ENCODE measurements around the gene TBXA2R. TPM values are rescaled to one million over a fixed set of nuclear protein-coding genes. Genes with fewer than 3 reads are reported as not detected.
A peak's percentile ranks its signal among the peaks of the same experiment; 100 is the strongest.

The TBXA2R gene
- total RNA-seq, 1 experiment from 2014 or later = 0.15 TPM

DNA sequence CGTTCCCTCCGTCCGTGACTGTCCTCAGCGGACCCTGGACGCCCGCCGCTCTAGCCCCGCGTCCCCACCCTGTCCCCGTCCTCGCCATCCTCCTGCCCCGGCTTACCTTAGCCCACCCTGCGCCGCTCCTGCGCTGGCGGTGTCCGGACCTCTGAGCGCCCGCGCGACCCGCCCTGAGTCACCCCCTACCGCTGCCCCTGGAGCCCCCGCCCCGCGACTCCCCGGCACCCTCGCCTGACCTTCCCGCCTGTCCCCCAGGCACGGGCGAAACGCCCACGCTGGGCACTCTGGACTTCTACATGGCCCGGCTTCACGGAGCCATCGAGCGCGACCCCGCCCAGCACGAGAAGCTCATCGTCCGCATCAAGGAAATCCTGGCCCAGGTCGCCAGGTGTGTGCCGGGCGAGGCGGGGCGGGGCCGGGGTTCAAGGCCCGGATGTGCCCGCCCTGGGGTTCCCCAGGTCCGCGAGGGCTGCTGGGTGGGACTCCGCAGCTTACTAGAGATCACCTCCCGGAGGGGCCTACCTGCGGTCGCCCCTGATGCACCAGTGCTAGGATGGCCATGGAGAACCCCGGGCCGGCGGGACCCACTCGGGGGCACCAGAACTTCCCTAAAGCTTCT is 28.8 kb downstream of the TBXA2R start:
- Histone ChIP-seq H3K4me2 (ENCODE audit: low read depth, low read length, poor library complexity, severe bottlenecking) (no peak overlapping the region), H3K9ac (ENCODE audit: low read length) (no peak overlapping the region), H3K4me3 (ENCODE audit: low read length) (no peak overlapping the region)

DNA sequence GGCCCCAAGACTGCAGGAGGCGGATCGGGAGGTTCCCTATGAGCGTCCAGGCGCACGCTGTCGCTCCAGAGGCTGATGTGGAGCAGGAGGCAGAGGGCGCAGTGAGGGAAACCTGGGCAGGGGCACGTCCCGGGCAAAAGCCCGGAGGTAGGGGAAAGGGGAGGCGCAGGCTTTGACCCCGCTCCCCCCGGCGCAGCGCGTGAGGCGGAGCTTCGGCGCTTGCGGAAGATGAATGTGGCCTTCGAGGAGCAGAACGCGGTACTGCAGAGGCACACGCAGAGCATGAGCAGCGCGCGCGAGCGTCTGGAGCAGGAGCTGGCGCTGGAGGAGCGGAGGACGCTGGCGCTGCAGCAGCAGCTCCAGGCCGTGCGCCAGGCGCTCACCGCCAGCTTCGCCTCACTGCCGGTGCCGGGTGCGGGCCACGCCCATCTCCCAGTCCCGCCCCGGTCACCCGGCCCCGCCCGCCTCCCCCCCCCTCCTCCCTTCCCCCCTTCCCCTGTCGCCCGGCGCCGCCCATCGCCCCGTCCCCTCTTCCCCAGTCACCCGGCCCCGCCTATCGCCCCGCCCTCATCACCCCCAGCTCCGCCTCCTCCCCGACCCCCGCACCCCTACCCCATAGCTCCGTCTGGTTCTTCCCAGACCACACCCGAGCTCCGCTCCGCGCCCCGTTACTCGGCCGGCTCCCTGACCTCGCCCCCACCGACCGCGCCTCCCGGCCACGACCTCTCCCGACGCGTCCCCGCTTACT is 29.8 kb downstream of the TBXA2R start:
- peaks cover 7% of the 10 kb centered on the region; the same call in 1 of the 2 replicates for H4K20me1 ChIP-seq (ENCODE audit: insufficient read depth, low read depth, low read length)
- no peak overlapping the region for H3K4me3 ChIP-seq (ENCODE audit: low read length)
- no peak overlapping the region for H3K27ac ChIP-seq (ENCODE audit: low read length)
- H3K9me2 ChIP-seq (replicated peaks; ENCODE audit: insufficient read depth, low read length) = no peaks in the 10 kb centered on the region
- H3K79me2 ChIP-seq (ENCODE audit: low read length) = peaks cover 10% of the 10 kb centered on the region
- peaks cover 9% of the 10 kb centered on the region for H3K4me1 ChIP-seq (ENCODE audit: low read length)
- no peak overlapping the region for H2AFZ ChIP-seq (ENCODE audit: low read length)
- H3K36me3 ChIP-seq (ENCODE audit: insufficient read depth, low read length) = peaks cover 10% of the 10 kb centered on the region; the same call in 1 of the 2 replicates
- no peak overlapping the region for H3K4me2 ChIP-seq (ENCODE audit: low read depth, low read length, poor library complexity, severe bottlenecking)
- H3K9me3 ChIP-seq (ENCODE audit: low read length) = no peaks in the 10 kb centered on the region
- peak; percentile 42 for DNase-seq
- H3K9ac ChIP-seq (ENCODE audit: low read length) = no peak overlapping the region
- H3K27me3 ChIP-seq (ENCODE audit: low read length) = no peaks in the 10 kb centered on the region

More for the DNA sequence above, 28.8 kb downstream of the TBXA2R start:
- Histone ChIP-seq H3K4me1 (ENCODE audit: low read length) (peaks cover 4% of the 10 kb centered on the region; the same call in 1 of the 2 replicates), H4K20me1 (ENCODE audit: insufficient read depth, low read depth, low read length) (peaks cover 7% of the 10 kb centered on the region; the same call in 1 of the 2 replicates), H3K9me2 (replicated peaks; ENCODE audit: insufficient read depth, low read length) (no peaks in the 10 kb centered on the region), H3K27me3 (ENCODE audit: low read length) (no peaks in the 10 kb centered on the region), H3K36me3 (ENCODE audit: insufficient read depth, low read length) (peaks cover 10% of the 10 kb centered on the region; the same call in 1 of the 2 replicates), H2AFZ (ENCODE audit: low read length) (no peak overlapping the region), H3K79me2 (ENCODE audit: low read length) (peaks cover 5% of the 10 kb centered on the region; the same call in 1 of the 2 replicates), H3K27ac (ENCODE audit: low read length) (no peak overlapping the region), H3K9me3 (ENCODE audit: low read length) (no peaks in the 10 kb centered on the region)
- peak; percentile 16 for DNase-seq

DNA sequence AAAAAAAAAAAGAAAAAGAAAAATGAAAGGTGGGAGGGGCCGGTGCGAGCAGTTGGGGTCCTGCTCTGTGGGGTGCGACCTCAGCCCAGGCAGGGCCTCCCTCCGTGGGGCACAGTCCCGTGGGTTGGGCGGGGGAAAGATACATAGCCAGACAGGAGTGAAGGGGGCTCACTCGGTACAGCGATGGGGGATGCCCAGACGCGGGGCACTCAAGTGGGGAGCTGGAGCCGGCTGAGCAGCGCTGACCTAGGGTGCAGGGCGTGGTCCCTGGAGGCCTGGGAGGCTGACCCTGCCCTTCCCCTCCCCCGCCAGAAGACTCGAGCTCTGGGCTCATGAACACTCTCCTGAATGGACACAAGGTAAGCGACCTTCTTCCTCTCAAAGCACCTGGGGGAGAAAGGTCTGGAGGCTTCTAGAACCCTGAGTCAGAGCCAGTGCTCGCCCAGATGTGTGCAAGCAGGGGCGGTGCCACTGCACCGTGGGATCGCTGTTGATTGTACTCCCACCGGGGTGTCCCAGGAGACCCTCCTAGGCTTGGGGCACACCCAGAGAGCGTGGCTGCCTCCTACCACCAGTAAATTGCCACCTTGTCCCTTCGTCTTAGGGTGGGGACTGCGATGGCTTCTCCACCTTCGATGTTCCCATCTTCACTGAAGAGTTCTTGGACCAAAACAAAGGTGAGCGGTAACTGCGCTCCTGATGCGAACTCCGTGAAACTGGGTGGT is 30.6 kb downstream of the TBXA2R start:
- peak; percentile 40 for DNase-seq
- Histone ChIP-seq H3K9me2 (replicated peaks; ENCODE audit: insufficient read depth, low read length) (no peaks in the 10 kb centered on the region), H3K4me3 (ENCODE audit: low read length) (no peak overlapping the region), H3K9me3 (ENCODE audit: low read length) (no peaks in the 10 kb centered on the region), H3K9ac (ENCODE audit: low read length) (no peak overlapping the region), H3K27me3 (ENCODE audit: low read length) (no peaks in the 10 kb centered on the region), H2AFZ (ENCODE audit: low read length) (no peak overlapping the region), H3K4me2 (ENCODE audit: low read depth, low read length, poor library complexity, severe bottlenecking) (no peak overlapping the region), H3K4me1 (ENCODE audit: low read length) (peaks cover 10% of the 10 kb centered on the region), H4K20me1 (ENCODE audit: insufficient read depth, low read depth, low read length) (peaks cover 7% of the 10 kb centered on the region; the same call in 1 of the 2 replicates), H3K27ac (ENCODE audit: low read length) (no peak overlapping the region), H3K79me2 (ENCODE audit: low read length) (peaks cover 13% of the 10 kb centered on the region), H3K36me3 (ENCODE audit: insufficient read depth, low read length) (peaks cover 10% of the 10 kb centered on the region; the same call in 1 of the 2 replicates)

DNA sequence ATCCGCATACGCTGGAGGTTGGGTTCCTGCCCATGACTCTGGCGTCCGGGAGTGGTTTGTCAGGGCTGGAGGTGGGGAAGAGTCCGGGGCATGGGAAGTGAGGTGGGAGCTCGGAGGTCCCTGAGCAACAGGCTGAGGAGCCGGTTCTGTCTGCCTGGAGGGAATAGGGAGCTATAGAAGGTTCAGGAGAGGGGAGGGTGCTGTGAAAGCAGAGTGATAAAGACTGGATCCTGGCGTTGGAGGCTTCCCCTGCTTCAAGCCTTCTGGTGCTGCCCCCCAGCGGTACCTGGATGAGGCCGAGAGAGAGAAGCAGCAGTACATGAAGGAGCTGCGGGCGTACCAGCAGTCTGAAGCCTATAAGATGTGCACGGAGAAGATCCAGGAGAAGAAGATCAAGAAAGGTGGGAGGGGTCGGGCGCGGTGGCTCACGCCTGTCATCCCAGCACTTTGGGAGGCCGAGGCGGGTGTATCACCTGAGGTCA is 31.4 kb downstream of the TBXA2R start:
- Histone ChIP-seq H3K79me2 (ENCODE audit: low read length) (peaks cover 13% of the 10 kb centered on the region), H3K36me3 (ENCODE audit: insufficient read depth, low read length) (peaks cover 10% of the 10 kb centered on the region; the same call in 1 of the 2 replicates), H3K9me2 (replicated peaks; ENCODE audit: insufficient read depth, low read length) (no peaks in the 10 kb centered on the region), H4K20me1 (ENCODE audit: insufficient read depth, low read depth, low read length) (peaks cover 7% of the 10 kb centered on the region; the same call in 1 of the 2 replicates), H3K4me2 (ENCODE audit: low read depth, low read length, poor library complexity, severe bottlenecking) (no peak overlapping the region), H3K4me3 (ENCODE audit: low read length) (no peak overlapping the region), H2AFZ (ENCODE audit: low read length) (no peak overlapping the region), H3K27ac (ENCODE audit: low read length) (no peak overlapping the region), H3K27me3 (ENCODE audit: low read length) (no peaks in the 10 kb centered on the region), H3K9ac (ENCODE audit: low read length) (no peak overlapping the region), H3K4me1 (ENCODE audit: low read length) (peaks cover 10% of the 10 kb centered on the region), H3K9me3 (ENCODE audit: low read length) (no peaks in the 10 kb centered on the region)
- DNase-seq = peak; percentile 49

DNA sequence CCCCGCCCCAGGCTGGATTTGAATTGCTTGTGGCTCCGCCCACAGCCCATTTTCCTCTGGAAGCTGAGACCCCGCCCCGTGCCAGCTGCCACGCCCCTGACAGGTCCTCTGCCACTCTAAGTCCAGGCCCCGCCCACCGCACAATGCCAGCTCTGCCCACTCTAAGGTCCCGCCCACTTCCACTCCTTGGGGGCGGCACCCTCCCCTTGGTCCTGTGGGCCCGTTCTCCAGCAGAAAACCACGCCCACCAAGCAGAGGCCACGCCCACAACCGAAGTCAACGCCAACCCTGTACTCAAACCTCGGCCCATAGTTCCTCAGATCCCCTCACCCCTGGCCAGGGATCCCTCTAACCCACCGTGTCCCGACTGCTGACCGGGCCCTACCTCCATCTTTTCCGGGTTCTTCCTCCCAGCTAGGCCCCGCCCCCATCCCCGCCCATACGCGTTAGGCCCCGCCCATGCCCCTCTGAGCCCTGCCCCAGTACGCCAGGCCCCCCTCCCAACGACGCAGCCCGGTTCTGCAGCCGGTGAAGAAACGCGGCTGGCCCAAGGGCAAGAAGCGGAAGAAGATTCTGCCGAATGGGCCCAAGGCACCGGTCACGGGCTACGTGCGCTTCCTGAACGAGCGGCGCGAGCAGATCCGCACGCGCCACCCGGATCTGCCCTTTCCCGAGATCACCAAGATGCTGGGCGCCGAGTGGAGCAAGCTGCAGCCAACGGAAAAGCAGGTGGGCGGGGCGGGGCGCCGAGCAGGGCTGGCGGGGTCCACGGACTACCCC is 32.6 kb downstream of the TBXA2R start:
- Histone ChIP-seq H2AFZ (ENCODE audit: low read length) (no peak overlapping the region), H3K27ac (ENCODE audit: low read length) (no peak overlapping the region), H3K9ac (ENCODE audit: low read length) (peak overlapping the region; percentile 94; the same call in 1 of the 2 replicates)

DNA sequence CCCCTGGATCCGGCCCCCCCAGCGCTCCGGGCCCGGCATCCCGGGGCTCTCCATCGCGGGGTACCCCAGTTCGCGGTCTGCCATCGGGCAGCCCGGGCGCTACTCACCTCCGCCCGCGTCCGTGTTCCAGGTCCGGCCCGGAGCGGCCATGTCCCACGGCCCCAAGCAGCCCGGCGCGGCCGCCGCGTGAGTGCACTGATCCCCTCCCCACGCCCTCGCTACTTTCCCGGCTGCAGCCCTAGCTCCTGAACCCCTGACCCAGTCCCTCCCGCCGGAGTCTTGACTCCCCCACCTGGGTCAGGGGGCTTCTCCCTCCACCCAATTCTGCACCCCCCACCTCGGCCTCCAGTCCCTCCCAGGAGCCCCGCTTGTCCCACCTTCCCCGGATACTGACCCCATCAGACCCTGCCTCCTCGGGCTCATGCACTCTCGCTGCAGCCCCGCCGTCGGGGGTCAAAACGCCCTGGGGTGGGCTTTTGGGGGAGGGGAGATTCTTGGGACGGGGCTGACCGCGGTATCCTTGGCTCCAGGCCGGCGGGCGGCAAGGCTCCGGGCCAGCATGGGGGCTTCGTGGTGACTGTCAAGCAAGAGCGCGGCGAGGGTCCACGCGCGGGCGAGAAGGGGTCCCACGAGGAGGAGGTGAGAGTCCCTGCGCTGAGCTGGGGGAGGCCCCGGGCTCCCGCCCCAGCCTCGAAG is 33.4 kb downstream of the TBXA2R start:
- DNase-seq = peak; percentile 70

More for the DNA sequence above, 32.6 kb downstream of the TBXA2R start:
- H3K79me2 ChIP-seq (ENCODE audit: low read length) = peaks cover 13% of the 10 kb centered on the region
- peaks cover 13% of the 10 kb centered on the region for H3K4me1 ChIP-seq (ENCODE audit: low read length)
- no peaks in the 10 kb centered on the region for H3K27me3 ChIP-seq (ENCODE audit: low read length)
- H3K9me3 ChIP-seq (ENCODE audit: low read length) = no peaks in the 10 kb centered on the region
- no peaks in the 10 kb centered on the region for H3K9me2 ChIP-seq (replicated peaks; ENCODE audit: insufficient read depth, low read length)
- H4K20me1 ChIP-seq (ENCODE audit: insufficient read depth, low read depth, low read length) = peaks cover 7% of the 10 kb centered on the region; the same call in 1 of the 2 replicates
- peaks cover 10% of the 10 kb centered on the region; the same call in 1 of the 2 replicates for H3K36me3 ChIP-seq (ENCODE audit: insufficient read depth, low read length)
- peak overlapping the region; percentile 95 for H3K4me2 ChIP-seq (ENCODE audit: low read depth, low read length, poor library complexity, severe bottlenecking)
- peak overlapping the region; percentile 97 for H3K4me3 ChIP-seq (ENCODE audit: low read length)
- DNase-seq = peak; percentile 100

DNA sequence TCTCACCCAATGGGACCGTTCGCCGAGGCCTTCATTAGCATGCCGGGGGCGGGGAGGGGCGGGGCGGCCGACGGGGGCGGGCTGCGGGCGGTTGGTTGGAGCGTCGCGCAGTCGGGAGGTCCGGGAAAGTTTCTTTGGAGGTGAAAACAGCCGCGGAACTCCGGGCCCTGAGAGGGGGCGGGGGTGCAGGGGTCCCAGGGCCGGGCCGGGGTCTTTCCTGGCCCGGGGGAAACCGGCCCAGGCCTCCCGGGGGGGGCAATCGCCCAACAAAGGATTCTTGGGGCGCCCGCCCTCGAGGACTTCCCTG is 33.9 kb downstream of the TBXA2R start, which contains the start of gene HMG20B:
Gene HMG20B, plus strand, starts transcription at position 90 of the 307 bp plus-strand sequence. CDS start 366 bp downstream, outside the sequence.
- H3K9ac ChIP-seq (ENCODE audit: low read length) = peak within 1 kb of the TSS; percentile 94
- H3K79me2 ChIP-seq (ENCODE audit: low read length) = peaks cover 13% of the 10 kb centered on the region
- no peaks in the 10 kb centered on the region for H3K9me3 ChIP-seq (ENCODE audit: low read length)
- H3K36me3 ChIP-seq (ENCODE audit: insufficient read depth, low read length) = peaks cover 10% of the 10 kb centered on the region; the same call in 1 of the 2 replicates
- peaks cover 13% of the 10 kb centered on the region for H3K4me1 ChIP-seq (ENCODE audit: low read length)
- H3K27ac ChIP-seq (ENCODE audit: low read length) = peak within 1 kb of the TSS; percentile 68
- DNase-seq = no peak
- H3K9me2 ChIP-seq (replicated peaks; ENCODE audit: insufficient read depth, low read length) = no peaks in the 10 kb centered on the region
- peaks cover 7% of the 10 kb centered on the region; the same call in 1 of the 2 replicates for H4K20me1 ChIP-seq (ENCODE audit: insufficient read depth, low read depth, low read length)
- no peaks in the 10 kb centered on the region for H3K27me3 ChIP-seq (ENCODE audit: low read length)
- H3K4me3 ChIP-seq (ENCODE audit: low read length) = peak within 1 kb of the TSS; percentile 97
- H2AFZ ChIP-seq (ENCODE audit: low read length) = peak within 1 kb of the TSS; percentile 88; the same call in 1 of the 2 replicates
- H3K4me2 ChIP-seq (ENCODE audit: low read depth, low read length, poor library complexity, severe bottlenecking) = peak within 1 kb of the TSS; percentile 99

More for the DNA sequence above, 33.4 kb downstream of the TBXA2R start:
- Histone ChIP-seq H3K36me3 (ENCODE audit: insufficient read depth, low read length) (peaks cover 10% of the 10 kb centered on the region; the same call in 1 of the 2 replicates), H3K9ac (ENCODE audit: low read length) (peak overlapping the region; percentile 94), H3K9me2 (replicated peaks; ENCODE audit: insufficient read depth, low read length) (no peaks in the 10 kb centered on the region), H3K4me3 (ENCODE audit: low read length) (peak overlapping the region; percentile 97), H3K27me3 (ENCODE audit: low read length) (no peaks in the 10 kb centered on the region), H3K9me3 (ENCODE audit: low read length) (no peaks in the 10 kb centered on the region), H3K4me1 (ENCODE audit: low read length) (peaks cover 13% of the 10 kb centered on the region), H2AFZ (ENCODE audit: low read length) (0 out of 2 replicates have a peak overlapping the region, but pooled peaks have one; percentile 57), H3K27ac (ENCODE audit: low read length) (peak overlapping the region; percentile 68), H3K4me2 (ENCODE audit: low read depth, low read length, poor library complexity, severe bottlenecking) (peak overlapping the region; percentile 95), H4K20me1 (ENCODE audit: insufficient read depth, low read depth, low read length) (peaks cover 7% of the 10 kb centered on the region; the same call in 1 of the 2 replicates), H3K79me2 (ENCODE audit: low read length) (peaks cover 13% of the 10 kb centered on the region)

Measured in Karpas-422 (cell line).